NT2/D1 (cell line): Measurements from ENCODE around the gene TMEM74B.

ENCODE experiments used
- SUZ12 ChIP-seq: IDR thresholded peaks from 2 replicates; pipeline ENCODE4 v1.6.1; 2011; ENCODE audit not compliant: insufficient read length, insufficient read depth; ENCODE audit errors: extremely low read depth
- YY1 ChIP-seq: IDR thresholded peaks from 2 replicates; pipeline ENCODE4 v1.6.1; 2011; ENCODE audit not compliant: insufficient read length, insufficient read depth
- ZNF274 ChIP-seq: IDR thresholded peaks from 2 replicates; pipeline ENCODE4 v1.6.1; 2011; ENCODE audit warnings: mild to moderate bottlenecking, low read depth, low read length

- TF ChIP-seq ZNF274, result no peak
- TF ChIP-seq YY1, result no peak
- no peak for TF ChIP-seq SUZ12
Observed at GRCh38 chr20:1206366-1207148, 21.8 kb upstream of the TMEM74B start.
